Progenitor cell of endocrine pancreas (in vitro differentiated cells): ENCODE measurements around the gene HM13. TPM values are rescaled to one million over a fixed set of nuclear protein-coding genes. Genes with fewer than 3 reads are reported as not detected.

ENCODE experiments used
- DNase-seq: peaks from one replicate; pipeline ENCODE4 v3.0.0; 2021; ENCODE audit warnings: low spot score; ENCODE audit not compliant: unreplicated experiment
- H3K27ac Mint-ChIP-seq: 2 replicates; pipeline ENCODE4 v1.8.0; 2021; ENCODE audit warnings: mild to moderate bottlenecking, moderate library complexity, mixed read lengths
- H3K27me3 Mint-ChIP-seq: 2 replicates; pipeline ENCODE4 v1.8.0; 2021; ENCODE audit warnings: mixed read lengths
- H3K36me3 Mint-ChIP-seq: 2 replicates; pipeline ENCODE4 v1.8.0; 2022; ENCODE audit warnings: mixed read lengths; ENCODE audit not compliant: insufficient read depth
- H3K4me1 Mint-ChIP-seq: 2 replicates; pipeline ENCODE4 v1.8.0; 2021; ENCODE audit warnings: low read depth, mixed read lengths
- H3K4me3 Mint-ChIP-seq: 2 replicates; pipeline ENCODE4 v1.8.0; 2021; ENCODE audit warnings: low read depth, mild to moderate bottlenecking, moderate library complexity, mixed read lengths
- H3K9me3 Mint-ChIP-seq: 2 replicates; pipeline ENCODE4 v1.8.0; 2021; ENCODE audit warnings: low read depth, mixed read lengths
- total RNA-seq: library from RNA; stranded (reverse); gene quantifications from 2 replicates; pipeline ENCODE4 v1.2.1, GENCODE V29; 2021
- TF ChIP-seq, protein P1 (sequence below): fragments of 200-600 bp; sonication (generic); IDR thresholded peaks from one replicate; pipeline ENCODE4 v1.5.0; 2021; ENCODE audit warnings: antibody characterized with exemption, mild to moderate bottlenecking; ENCODE audit not compliant: unreplicated experiment

The HM13 gene
- total RNA-seq, 1 donor from 2014 or later = 217 TPM

DNA sequence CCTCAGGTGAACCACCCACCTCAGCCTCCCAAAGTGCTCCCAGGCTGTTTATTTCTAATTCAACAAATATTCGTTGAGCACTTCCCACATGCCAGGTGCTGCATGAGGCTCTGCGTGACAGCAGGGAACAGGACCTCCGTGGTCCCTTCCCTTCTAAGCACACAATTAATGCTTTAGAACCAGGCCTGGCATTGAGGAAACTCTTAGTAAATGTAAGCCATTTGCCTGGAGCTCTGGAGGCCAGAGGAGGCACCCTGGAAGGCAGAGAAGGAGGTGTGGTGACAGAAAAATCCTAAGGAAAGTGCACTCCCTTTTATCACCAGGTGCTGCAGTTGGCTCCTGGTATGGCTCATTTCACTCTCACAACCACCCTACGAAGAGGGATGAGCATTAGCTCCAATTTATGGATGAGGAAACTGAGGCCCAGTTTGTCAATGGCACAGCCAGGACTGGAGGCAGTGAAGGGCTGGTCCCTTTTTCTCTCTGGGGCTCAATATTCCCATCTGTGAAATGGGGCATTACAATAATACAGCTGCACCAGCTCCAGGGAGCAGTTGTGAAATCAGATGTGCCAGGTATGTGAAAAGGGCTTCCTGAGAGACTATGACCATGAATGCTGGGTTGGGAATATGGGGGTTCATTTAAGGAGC, 82.7 kb downstream of the HM13 start:
- no peak overlapping the region for H3K4me3 Mint-ChIP-seq
- peak overlapping the region; percentile 93 for H3K27ac Mint-ChIP-seq
- no peak for DNase-seq
- TF ChIP-seq, protein P1, sequence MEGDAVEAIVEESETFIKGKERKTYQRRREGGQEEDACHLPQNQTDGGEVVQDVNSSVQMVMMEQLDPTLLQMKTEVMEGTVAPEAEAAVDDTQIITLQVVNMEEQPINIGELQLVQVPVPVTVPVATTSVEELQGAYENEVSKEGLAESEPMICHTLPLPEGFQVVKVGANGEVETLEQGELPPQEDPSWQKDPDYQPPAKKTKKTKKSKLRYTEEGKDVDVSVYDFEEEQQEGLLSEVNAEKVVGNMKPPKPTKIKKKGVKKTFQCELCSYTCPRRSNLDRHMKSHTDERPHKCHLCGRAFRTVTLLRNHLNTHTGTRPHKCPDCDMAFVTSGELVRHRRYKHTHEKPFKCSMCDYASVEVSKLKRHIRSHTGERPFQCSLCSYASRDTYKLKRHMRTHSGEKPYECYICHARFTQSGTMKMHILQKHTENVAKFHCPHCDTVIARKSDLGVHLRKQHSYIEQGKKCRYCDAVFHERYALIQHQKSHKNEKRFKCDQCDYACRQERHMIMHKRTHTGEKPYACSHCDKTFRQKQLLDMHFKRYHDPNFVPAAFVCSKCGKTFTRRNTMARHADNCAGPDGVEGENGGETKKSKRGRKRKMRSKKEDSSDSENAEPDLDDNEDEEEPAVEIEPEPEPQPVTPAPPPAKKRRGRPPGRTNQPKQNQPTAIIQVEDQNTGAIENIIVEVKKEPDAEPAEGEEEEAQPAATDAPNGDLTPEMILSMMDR = no peak
- H3K4me1 Mint-ChIP-seq = peaks cover 22% of the 10 kb centered on the region
- H3K27me3 Mint-ChIP-seq = no peaks in the 10 kb centered on the region
- H3K36me3 Mint-ChIP-seq = no peaks in the 10 kb centered on the region
- no peaks in the 10 kb centered on the region for H3K9me3 Mint-ChIP-seq

DNA sequence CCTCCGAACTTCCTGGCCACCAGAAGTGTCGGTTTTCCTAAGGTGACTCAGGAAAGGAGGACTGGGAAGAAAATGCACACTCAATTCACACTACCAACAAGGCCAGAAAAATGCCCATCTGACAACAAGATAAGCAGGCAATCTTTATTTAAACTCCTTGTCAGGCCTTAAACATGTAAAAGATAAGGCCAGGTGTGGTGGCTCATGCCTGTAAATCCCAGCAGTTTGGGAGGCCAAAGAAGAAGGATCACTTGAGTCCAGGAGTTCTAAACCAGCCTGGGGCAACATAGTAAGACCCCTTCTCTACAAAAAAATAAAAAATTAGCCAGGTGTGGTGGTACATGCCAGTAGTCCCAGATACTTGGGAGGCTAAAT, 83.2 kb downstream of the HM13 start:
- Mint-ChIP-seq H3K36me3 (peaks cover under 1% of the 10 kb centered on the region), H3K27ac (peak overlapping the region; percentile 73), H3K4me1 (peaks cover 24% of the 10 kb centered on the region), H3K27me3 (no peaks in the 10 kb centered on the region), H3K9me3 (no peaks in the 10 kb centered on the region), H3K4me3 (no peak overlapping the region)
- TF ChIP-seq, protein P1 = no peak
- no peak for DNase-seq

DNA sequence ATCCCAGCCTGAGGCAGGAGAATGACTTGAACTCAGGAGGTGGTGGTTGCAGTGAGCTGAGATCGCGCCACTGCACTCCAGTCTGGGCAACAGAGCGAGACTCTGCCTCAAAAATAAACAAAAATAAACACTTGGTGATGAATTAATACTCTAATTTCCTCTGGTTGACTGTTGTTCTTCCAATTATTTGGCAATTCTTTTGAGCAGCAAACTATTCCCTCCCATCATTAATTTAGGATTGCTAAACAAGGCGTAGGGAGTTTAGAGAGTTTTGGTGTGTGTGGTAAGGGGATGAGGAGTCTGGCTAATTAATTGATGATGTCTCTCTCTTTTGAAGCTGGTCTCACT, 88.2 kb downstream of the HM13 start:
- no peaks in the 10 kb centered on the region for H3K27me3 Mint-ChIP-seq
- peak overlapping the region; percentile 56 for H3K4me3 Mint-ChIP-seq
- no peaks in the 10 kb centered on the region for H3K9me3 Mint-ChIP-seq
- peaks cover 29% of the 10 kb centered on the region for H3K4me1 Mint-ChIP-seq
- DNase-seq = no peak
- peaks cover 14% of the 10 kb centered on the region for H3K36me3 Mint-ChIP-seq
- TF ChIP-seq, protein P1 = no peak
- H3K27ac Mint-ChIP-seq = peak overlapping the region; percentile 99

DNA sequence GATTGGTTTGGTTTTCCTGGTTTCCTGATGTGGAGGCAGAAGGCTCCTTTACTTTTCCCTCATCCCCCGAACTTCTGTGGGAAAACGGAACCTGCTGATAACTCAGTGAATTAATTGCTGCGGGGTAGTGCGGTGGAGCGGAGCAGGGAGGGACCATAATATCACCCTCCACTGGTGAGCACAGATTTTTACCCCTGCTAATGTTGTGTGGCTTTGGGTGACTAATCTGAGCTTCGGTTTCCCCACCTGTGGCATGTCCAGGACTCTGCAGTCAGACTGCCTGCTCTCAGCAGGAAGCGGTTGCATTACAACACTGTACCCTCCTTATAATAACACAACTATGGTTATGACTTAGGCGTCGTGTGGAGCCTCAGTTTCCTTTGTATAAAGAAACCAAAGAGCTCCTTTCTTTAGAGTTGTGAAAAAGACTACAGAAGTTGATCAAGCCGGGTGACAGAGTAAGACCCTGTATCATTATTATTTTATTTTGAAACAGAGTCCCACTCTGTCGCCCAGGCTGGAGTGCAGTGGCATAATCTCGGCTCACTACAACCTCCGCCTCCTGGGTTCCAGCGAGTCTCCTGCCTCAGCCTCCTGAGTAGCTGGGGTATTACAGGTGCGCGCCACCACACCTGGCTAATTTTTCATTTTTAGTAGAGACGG, 88.7 kb downstream of the HM13 start:
- no peaks in the 10 kb centered on the region for H3K27me3 Mint-ChIP-seq
- H3K4me1 Mint-ChIP-seq = peaks cover 34% of the 10 kb centered on the region
- peak overlapping the region; percentile 99 for H3K27ac Mint-ChIP-seq
- DNase-seq = no peak
- peaks cover 14% of the 10 kb centered on the region for H3K36me3 Mint-ChIP-seq
- TF ChIP-seq, protein P1 = no peak
- H3K9me3 Mint-ChIP-seq = no peaks in the 10 kb centered on the region
- H3K4me3 Mint-ChIP-seq = peak overlapping the region; percentile 56

DNA sequence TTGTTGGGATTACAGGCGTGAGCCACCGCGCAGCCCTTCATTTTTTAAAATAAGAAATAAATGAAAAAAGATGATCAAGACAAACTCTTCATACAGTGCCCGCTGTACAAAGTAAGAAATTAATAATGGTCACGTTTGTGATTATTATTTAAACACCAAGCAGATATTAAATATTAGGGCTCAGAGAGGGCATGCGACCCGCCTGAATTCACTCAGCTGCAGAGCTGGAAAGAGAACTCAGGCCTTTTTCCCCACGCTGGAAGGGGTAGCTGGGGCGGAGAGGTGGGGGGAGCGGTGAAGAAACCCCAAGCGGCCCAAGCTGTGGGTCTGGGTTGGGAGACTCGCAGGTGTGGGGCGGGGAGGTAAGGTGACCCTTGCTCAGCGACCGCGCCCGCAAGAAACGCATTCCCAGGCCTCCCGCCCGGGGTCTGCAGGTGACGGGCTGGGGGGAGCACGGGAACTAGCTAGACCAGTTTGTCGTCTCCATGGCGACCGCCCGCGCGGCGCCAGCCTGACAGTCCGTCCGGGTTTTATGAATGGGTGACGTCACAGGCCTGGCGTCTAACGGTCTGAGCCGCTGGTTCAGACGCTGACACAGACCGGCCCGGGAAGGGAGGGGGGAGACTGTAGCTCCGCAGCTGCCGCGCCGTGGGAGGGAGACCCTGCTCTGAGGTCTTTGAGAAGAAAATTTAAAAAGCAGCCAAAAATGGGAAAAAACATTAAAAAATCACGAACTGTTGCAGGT, 89.8 kb downstream of the HM13 start:
- H3K4me1 Mint-ChIP-seq = peaks cover 44% of the 10 kb centered on the region
- H3K36me3 Mint-ChIP-seq = peaks cover 14% of the 10 kb centered on the region
- H3K27ac Mint-ChIP-seq = peak overlapping the region; percentile 99
- H3K4me3 Mint-ChIP-seq = peak overlapping the region; percentile 92
- H3K27me3 Mint-ChIP-seq = no peaks in the 10 kb centered on the region
- H3K9me3 Mint-ChIP-seq = no peaks in the 10 kb centered on the region
- TF ChIP-seq, protein P1 = no peak
- peak; percentile 100 for DNase-seq
